SK-N-SH treated with all-trans-retinoic acid at 6 μM for 48 hours (cell line): ENCODE measurements around the gene ARHGEF11.
A peak's percentile ranks its signal among the peaks of the same experiment; 100 is the strongest.

Source experiments
- ATAC-seq: fragments of 200-7000 bp; cut with Tn5 transposase; 3 replicates; pipeline ENCODE4 v1.9.1; 2020; ENCODE audit warnings: mild to moderate bottlenecking, moderate library complexity
- BACH2 ChIP-seq: fragments of 250-450 bp; sonication (Bioruptor Pico); IDR thresholded peaks from 2 replicates; pipeline ENCODE4 v1.9.0; 2021; ENCODE audit warnings: mild to moderate bottlenecking, borderline replicate concordance
- CSDC2 ChIP-seq: fragments of 250-450 bp; sonication (Bioruptor Pico); IDR thresholded peaks from 2 replicates; pipeline ENCODE4 v1.5.0; 2020; ENCODE audit warnings: mild to moderate bottlenecking, moderate library complexity
- ESRRG ChIP-seq: fragments of 250-450 bp; sonication (Bioruptor Pico); IDR thresholded peaks from 2 replicates; pipeline ENCODE4 v1.6.1; 2021; ENCODE audit warnings: mild to moderate bottlenecking
- GLIS3 ChIP-seq: fragments of 250-450 bp; sonication (Bioruptor Pico); IDR thresholded peaks from 2 replicates; pipeline ENCODE4 v1.5.0; 2020; ENCODE audit warnings: mild to moderate bottlenecking, moderate library complexity
- ISL1 ChIP-seq: fragments of 250-450 bp; sonication (Bioruptor Pico); IDR thresholded peaks from 2 replicates; pipeline ENCODE4 v2.1.2; 2022; ENCODE audit warnings: mild to moderate bottlenecking, moderate library complexity
- OSR1 ChIP-seq: fragments of 250-450 bp; sonication (Bioruptor Pico); IDR thresholded peaks from 2 replicates; pipeline ENCODE4 v1.8.0; 2022; ENCODE audit warnings: moderate library complexity, mild to moderate bottlenecking, inconsistent platforms
- PATZ1 ChIP-seq: fragments of 250-450 bp; sonication (Bioruptor Pico); IDR thresholded peaks from 2 replicates; pipeline ENCODE4 v1.8.0; 2020; ENCODE audit warnings: mild to moderate bottlenecking, moderate library complexity, borderline replicate concordance
- POU6F1 ChIP-seq: fragments of 250-450 bp; sonication (Bioruptor Pico); IDR thresholded peaks from 2 replicates; pipeline ENCODE4 v1.8.0; 2021; ENCODE audit warnings: low read depth, mild to moderate bottlenecking, moderate library complexity, borderline replicate concordance
- PPARA ChIP-seq: fragments of 250-450 bp; sonication (Bioruptor Pico); IDR thresholded peaks from 2 replicates; pipeline ENCODE4 v1.5.0; 2020; ENCODE audit warnings: mild to moderate bottlenecking, borderline replicate concordance
- RARB ChIP-seq: fragments of 250-450 bp; sonication (Bioruptor Pico); IDR thresholded peaks from 2 replicates; pipeline ENCODE4 v1.8.0; 2021; ENCODE audit warnings: mild to moderate bottlenecking, moderate library complexity
- SNAI2 ChIP-seq: fragments of 250-450 bp; sonication (Bioruptor Pico); IDR thresholded peaks from 2 replicates; pipeline ENCODE4 v1.5.0; 2020; ENCODE audit warnings: mild to moderate bottlenecking, moderate library complexity
- TCF4 ChIP-seq: fragments of 250-450 bp; sonication (Bioruptor Pico); IDR thresholded peaks from 2 replicates; pipeline ENCODE4 v1.8.0; 2021; ENCODE audit warnings: mild to moderate bottlenecking, moderate library complexity, borderline replicate concordance
- TOX ChIP-seq: fragments of 250-450 bp; sonication (Bioruptor Pico); IDR thresholded peaks from 2 replicates; pipeline ENCODE4 v1.8.0; 2021; ENCODE audit warnings: mild to moderate bottlenecking, moderate library complexity, borderline replicate concordance
- TSHZ2 ChIP-seq: fragments of 250-450 bp; sonication (Bioruptor Pico); IDR thresholded peaks from 2 replicates; pipeline ENCODE4 v1.5.0; 2020; ENCODE audit warnings: mild to moderate bottlenecking, moderate library complexity
- ZC3H10 ChIP-seq: fragments of 250-450 bp; sonication (Bioruptor Pico); IDR thresholded peaks from 2 replicates; pipeline ENCODE4 v1.5.1; 2021; ENCODE audit warnings: mild to moderate bottlenecking, moderate library complexity
- ZFP3 ChIP-seq: fragments of 250-450 bp; sonication (Bioruptor Pico); IDR thresholded peaks from 2 replicates; pipeline ENCODE4 v1.5.0; 2020; ENCODE audit warnings: mild to moderate bottlenecking, moderate library complexity
- ZFP30 ChIP-seq: fragments of 450-650 bp; formaldehyde crosslinking; IDR thresholded peaks from 2 replicates; pipeline ENCODE4 v1.5.0; 2022; ENCODE audit warnings: mild to moderate bottlenecking, moderate library complexity
- ZNF70 ChIP-seq: fragments of 450-650 bp; formaldehyde crosslinking; IDR thresholded peaks from 2 replicates; pipeline ENCODE4 v1.5.0; 2020; ENCODE audit warnings: mild to moderate bottlenecking, moderate library complexity
- ZNF8 ChIP-seq: fragments of 450-650 bp; formaldehyde crosslinking; IDR thresholded peaks from 2 replicates; pipeline ENCODE4 v1.5.0; 2020; ENCODE audit warnings: mild to moderate bottlenecking, moderate library complexity
- TF ChIP-seq, protein P1 (sequence below): fragments of 250-450 bp; sonication (Bioruptor Pico); IDR thresholded peaks from 2 replicates; pipeline ENCODE4 v1.5.1; 2020; ENCODE audit warnings: low read depth, mild to moderate bottlenecking, moderate library complexity
- TF ChIP-seq, protein P2 (sequence below): fragments of 250-450 bp; sonication (Bioruptor Pico); IDR thresholded peaks from 2 replicates; pipeline ENCODE4 v1.5.1; 2021; ENCODE audit warnings: mild to moderate bottlenecking, moderate library complexity

The ARHGEF11 gene

GRCh38 chr1:157040802-157041201 is 4.7 kb downstream of the ARHGEF11 start (continued):
- TF ChIP-seq BACH2 (CRISPR knock-in tag) (no peak), ISL1 (no peak), ZFP3 (no peak), CSDC2 (CRISPR knock-in tag) (no peak), SNAI2 (CRISPR knock-in tag) (no peak)

- no peak for TF ChIP-seq PATZ1
- TF ChIP-seq RARB: no peak
- no peak for TF ChIP-seq OSR1 (CRISPR knock-in tag)
- no peak for TF ChIP-seq ZFP30
- no peak for TF ChIP-seq ZNF70 (CRISPR knock-in tag)
- TF ChIP-seq SNAI2 (CRISPR knock-in tag): no peak
- TF ChIP-seq GLIS3 (CRISPR knock-in tag): no peak
- no peak for ATAC-seq
These were observed 10.4 kb downstream of the ARHGEF11 start for GRCh38 chr1:157035121-157035520.

DNA sequence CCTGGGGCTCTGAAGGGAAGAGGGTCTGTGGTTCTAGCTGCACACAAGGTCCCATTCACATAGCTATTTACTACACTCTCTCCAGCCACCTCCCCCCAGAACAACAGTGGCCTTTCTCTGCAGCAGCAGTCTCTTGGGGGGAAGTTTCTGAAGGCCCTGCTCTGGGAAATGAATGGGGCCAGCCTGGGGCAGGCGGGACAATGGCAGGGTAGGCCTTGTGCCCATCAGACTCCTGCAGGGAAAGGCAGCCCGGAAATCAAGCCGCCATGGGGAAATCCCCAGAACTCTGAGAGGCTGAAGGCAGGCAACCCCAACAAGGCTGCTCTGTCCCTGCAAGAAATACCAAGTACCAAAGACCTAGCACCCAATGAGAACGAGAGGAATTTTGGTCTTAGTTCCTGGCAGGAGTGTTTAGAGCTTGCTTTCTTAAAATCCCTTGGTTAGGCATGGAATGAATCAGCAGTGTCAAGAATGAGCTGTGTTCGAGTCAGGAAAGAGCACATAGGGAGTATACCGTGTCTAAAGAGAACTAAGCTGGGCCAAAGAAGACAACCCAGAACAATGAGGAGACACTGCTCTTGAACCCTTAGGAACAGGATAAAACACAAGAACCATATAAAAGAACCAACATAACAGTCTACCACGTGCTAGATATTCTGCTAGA is 11.3 kb downstream of the ARHGEF11 start:
- no peak; the same call in 2 of the 3 replicates for ATAC-seq
- no peak for TF ChIP-seq PPARA (CRISPR knock-in tag)
- TF ChIP-seq TSHZ2 (CRISPR knock-in tag): no peak
- TF ChIP-seq RARB: no peak
- no peak for TF ChIP-seq ISL1

DNA sequence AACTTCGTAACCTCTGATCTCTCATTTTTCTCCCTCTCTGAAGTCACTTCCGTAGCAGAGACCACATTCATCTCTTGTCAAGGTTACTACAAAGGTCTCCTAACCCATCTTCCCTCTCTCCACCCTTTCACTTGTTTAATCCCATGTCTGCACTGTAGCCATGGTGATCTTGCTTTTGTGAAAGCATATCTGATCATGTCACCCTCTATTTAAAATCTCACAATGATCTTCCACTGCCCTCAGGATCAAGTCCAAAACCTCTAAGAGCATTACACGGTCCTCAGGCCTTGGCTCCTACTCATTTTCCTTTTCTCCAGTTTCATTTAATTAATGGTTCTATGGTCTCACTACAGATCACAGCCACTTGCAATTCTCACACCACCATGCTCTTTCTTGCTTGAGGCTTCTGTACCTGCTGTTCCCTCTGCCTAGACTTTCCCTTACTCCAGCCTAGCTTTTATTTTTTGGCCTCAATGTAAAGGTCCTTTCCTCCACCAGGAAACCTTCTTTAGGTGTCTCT is 12.1 kb downstream of the ARHGEF11 start:
- peak; percentile 88 for ATAC-seq
- TF ChIP-seq ISL1 (no peak), CSDC2 (CRISPR knock-in tag) (no peak), POU6F1 (CRISPR knock-in tag) (no peak), TCF4 (CRISPR knock-in tag) (no peak), GLIS3 (CRISPR knock-in tag) (no peak)
- TF ChIP-seq, protein P1, sequence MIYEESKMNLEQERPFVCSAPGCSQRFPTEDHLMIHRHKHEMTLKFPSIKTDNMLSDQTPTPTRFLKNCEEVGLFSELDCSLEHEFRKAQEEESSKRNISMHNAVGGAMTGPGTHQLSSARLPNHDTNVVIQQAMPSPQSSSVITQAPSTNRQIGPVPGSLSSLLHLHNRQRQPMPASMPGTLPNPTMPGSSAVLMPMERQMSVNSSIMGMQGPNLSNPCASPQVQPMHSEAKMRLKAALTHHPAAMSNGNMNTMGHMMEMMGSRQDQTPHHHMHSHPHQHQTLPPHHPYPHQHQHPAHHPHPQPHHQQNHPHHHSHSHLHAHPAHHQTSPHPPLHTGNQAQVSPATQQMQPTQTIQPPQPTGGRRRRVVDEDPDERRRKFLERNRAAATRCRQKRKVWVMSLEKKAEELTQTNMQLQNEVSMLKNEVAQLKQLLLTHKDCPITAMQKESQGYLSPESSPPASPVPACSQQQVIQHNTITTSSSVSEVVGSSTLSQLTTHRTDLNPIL (CRISPR knock-in tag): no peak

DNA sequence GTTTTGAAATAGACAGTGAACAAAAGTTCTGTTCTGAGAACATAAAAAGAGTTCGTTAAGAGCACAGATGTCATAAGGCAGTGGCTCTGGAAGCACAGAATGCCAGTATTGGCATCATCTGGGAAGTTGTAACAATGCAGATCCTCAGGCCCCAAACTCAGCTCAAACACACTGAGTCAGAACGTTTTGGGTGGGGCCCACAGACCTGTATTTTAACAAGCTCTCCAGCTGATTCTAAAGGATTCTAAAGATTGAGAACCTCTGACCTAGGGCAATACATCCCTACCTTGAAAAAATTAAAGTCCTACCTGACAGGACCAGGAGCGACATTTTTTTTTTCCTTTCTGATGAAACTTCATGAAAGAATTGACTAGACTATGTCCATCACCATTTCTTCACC is 13.2 kb downstream of the ARHGEF11 start:
- no peak for ATAC-seq
- TF ChIP-seq BACH2 (CRISPR knock-in tag): no peak
- no peak for TF ChIP-seq TSHZ2 (CRISPR knock-in tag)
- no peak for TF ChIP-seq OSR1 (CRISPR knock-in tag)
- no peak for TF ChIP-seq ZNF70 (CRISPR knock-in tag)
- no peak for TF ChIP-seq ESRRG (CRISPR knock-in tag)
- TF ChIP-seq TOX (CRISPR knock-in tag): no peak
- TF ChIP-seq, protein P2, sequence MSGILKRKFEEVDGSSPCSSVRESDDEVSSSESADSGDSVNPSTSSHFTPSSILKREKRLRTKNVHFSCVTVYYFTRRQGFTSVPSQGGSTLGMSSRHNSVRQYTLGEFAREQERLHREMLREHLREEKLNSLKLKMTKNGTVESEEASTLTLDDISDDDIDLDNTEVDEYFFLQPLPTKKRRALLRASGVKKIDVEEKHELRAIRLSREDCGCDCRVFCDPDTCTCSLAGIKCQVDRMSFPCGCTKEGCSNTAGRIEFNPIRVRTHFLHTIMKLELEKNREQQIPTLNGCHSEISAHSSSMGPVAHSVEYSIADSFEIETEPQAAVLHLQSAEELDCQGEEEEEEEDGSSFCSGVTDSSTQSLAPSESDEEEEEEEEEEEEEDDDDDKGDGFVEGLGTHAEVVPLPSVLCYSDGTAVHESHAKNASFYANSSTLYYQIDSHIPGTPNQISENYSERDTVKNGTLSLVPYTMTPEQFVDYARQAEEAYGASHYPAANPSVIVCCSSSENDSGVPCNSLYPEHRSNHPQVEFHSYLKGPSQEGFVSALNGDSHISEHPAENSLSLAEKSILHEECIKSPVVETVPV (CRISPR knock-in tag): no peak
- no peak for TF ChIP-seq ZC3H10
- no peak for TF ChIP-seq GLIS3 (CRISPR knock-in tag)
- TF ChIP-seq, protein P1 (CRISPR knock-in tag): no peak
- TF ChIP-seq TCF4 (CRISPR knock-in tag): no peak
- TF ChIP-seq ZNF8: no peak
